DND-41 (cell line): Measurements from ENCODE around the gene WRNIP1.

Experiments used
- ATAC-seq: fragments of 200-7000 bp; cut with Tn5 transposase; 3 replicates; pipeline ENCODE4 v1.9.1; 2021; ENCODE audit warnings: low read depth; ENCODE audit not compliant: insufficient read depth
- DNase-seq: peaks from one replicate; pipeline ENCODE4 v3.0.0-alpha.2; 2020
- H2AFZ ChIP-seq: 2 replicates; pipeline ENCODE4 v1.6.0; 2012; ENCODE audit warnings: low read depth, low read length
- H3K27ac ChIP-seq: 2 replicates; pipeline ENCODE4 v1.5.1; 2012; ENCODE audit warnings: low read length, inconsistent platforms
- H3K27me3 ChIP-seq: fragments of 200-600 bp; sonication (generic); 2 replicates; pipeline ENCODE4 v1.6.0; 2012; ENCODE audit warnings: low read length, mild to moderate bottlenecking, inconsistent platforms; ENCODE audit not compliant: insufficient read depth, poor library complexity
- H3K36me3 ChIP-seq: 2 replicates; pipeline ENCODE4 v1.5.1; 2012; ENCODE audit warnings: low read length, inconsistent platforms; ENCODE audit not compliant: insufficient read depth
- H3K4me1 ChIP-seq: 2 replicates; pipeline ENCODE4 v1.5.1; 2012; ENCODE audit warnings: mild to moderate bottlenecking, low read length; ENCODE audit not compliant: insufficient read depth
- H3K4me2 ChIP-seq: 2 replicates; pipeline ENCODE4 v1.6.0; 2012; ENCODE audit warnings: mild to moderate bottlenecking, moderate library complexity, low read length, inconsistent platforms; ENCODE audit not compliant: insufficient read depth
- H3K4me3 ChIP-seq, 2 experiments: fragments of 200-600 bp in 1 of 2; shearing (Covaris generic) in 1 of 2; 2 replicates each; pipeline ENCODE4 v1.5.1; 2012 to 2016; ENCODE audit warnings: inconsistent platforms in 2 of 2, low read length in 2 of 2, mild to moderate bottlenecking in 2 of 2, low read depth in 1 of 2, moderate library complexity in 1 of 2
- H3K79me2 ChIP-seq: 2 replicates; pipeline ENCODE4 v1.6.0; 2012; ENCODE audit warnings: low read length, inconsistent platforms; ENCODE audit not compliant: insufficient read depth
- H3K9ac ChIP-seq: 2 replicates; pipeline ENCODE4 v1.6.0; 2012; ENCODE audit warnings: low read depth, mild to moderate bottlenecking, inconsistent platforms, low read length, moderate library complexity
- H3K9me3 ChIP-seq: 2 replicates; pipeline ENCODE4 v1.5.1; 2012; ENCODE audit warnings: low read length, moderate library complexity, mild to moderate bottlenecking, inconsistent platforms; ENCODE audit not compliant: insufficient read depth, severe bottlenecking
- H4K20me1 ChIP-seq: 2 replicates; pipeline ENCODE4 v1.6.0; 2012; ENCODE audit warnings: low read length; ENCODE audit not compliant: insufficient read depth
- EZH2 ChIP-seq: IDR thresholded peaks from 3 replicates; pipeline ENCODE4 v1.6.1; 2012; ENCODE audit warnings: borderline replicate concordance, low read depth, mild to moderate bottlenecking, moderate library complexity, low read length, inconsistent platforms; ENCODE audit not compliant: severe bottlenecking
- TF ChIP-seq, protein P1 (sequence below): IDR thresholded peaks from 2 replicates; pipeline ENCODE4 v1.5.1; 2012; ENCODE audit warnings: borderline replicate concordance, low read length, moderate library complexity, mild to moderate bottlenecking; ENCODE audit not compliant: poor library complexity, severe bottlenecking; ENCODE audit errors: extremely low read depth

Gene WRNIP1

DNA sequence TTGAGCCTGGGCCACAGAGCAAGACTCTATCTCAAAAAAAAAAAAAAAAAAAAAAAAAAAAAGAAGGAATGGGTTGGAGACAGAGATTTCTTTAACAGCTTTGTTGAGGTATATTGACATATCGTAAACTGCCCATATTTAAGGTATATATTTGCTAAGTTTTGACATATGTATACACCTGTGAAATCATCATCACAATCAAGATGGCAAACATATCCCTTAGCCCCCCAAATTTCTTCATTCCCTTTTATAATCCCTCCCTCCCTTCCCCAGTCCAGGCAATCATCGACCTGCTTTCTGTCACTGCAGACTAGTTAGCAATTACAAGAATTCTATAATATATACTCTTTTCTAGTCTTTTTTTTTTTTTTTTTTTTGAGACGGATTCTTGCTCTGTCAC, 47.5 kb downstream of the WRNIP1 start:
- peaks cover 10% of the 10 kb centered on the region for H3K9me3 ChIP-seq
- ATAC-seq, result no peak

DNA sequence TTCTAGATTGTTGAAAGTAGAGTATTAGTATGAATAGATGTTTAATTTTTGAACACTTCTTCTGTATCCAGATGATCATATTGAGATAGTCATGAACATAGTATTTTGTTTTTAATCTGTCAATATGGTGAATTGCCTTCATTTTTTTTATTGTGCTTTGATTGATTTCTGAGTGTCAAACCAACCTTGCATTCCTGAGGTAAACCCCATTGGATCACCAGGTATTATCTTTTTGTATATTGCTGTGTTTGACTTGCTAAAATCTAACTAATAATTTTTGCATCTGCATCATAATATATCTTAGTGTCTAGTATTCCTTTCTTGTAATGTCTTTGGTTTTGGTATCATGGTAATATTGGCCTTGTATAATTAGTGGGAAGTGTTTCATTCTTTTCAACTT, 51.0 kb downstream of the WRNIP1 start:
- no peak overlapping the region for H3K4me3 ChIP-seq
- H3K79me2 ChIP-seq, result no peaks in the 10 kb centered on the region
- H3K36me3 ChIP-seq, result no peaks in the 10 kb centered on the region
- peaks cover 29% of the 10 kb centered on the region for H3K4me1 ChIP-seq
- H2AFZ ChIP-seq, result no peak overlapping the region
- no peaks in the 10 kb centered on the region for H4K20me1 ChIP-seq
- ATAC-seq (no peak), DNase-seq (no peak)
- no peak overlapping the region for H3K9ac ChIP-seq
- no peak overlapping the region for H3K27ac ChIP-seq
- H3K4me2 ChIP-seq, result no peak overlapping the region
- H3K9me3 ChIP-seq, result peaks cover 10% of the 10 kb centered on the region
- TF ChIP-seq, protein P1, sequence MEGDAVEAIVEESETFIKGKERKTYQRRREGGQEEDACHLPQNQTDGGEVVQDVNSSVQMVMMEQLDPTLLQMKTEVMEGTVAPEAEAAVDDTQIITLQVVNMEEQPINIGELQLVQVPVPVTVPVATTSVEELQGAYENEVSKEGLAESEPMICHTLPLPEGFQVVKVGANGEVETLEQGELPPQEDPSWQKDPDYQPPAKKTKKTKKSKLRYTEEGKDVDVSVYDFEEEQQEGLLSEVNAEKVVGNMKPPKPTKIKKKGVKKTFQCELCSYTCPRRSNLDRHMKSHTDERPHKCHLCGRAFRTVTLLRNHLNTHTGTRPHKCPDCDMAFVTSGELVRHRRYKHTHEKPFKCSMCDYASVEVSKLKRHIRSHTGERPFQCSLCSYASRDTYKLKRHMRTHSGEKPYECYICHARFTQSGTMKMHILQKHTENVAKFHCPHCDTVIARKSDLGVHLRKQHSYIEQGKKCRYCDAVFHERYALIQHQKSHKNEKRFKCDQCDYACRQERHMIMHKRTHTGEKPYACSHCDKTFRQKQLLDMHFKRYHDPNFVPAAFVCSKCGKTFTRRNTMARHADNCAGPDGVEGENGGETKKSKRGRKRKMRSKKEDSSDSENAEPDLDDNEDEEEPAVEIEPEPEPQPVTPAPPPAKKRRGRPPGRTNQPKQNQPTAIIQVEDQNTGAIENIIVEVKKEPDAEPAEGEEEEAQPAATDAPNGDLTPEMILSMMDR, result no peak
- TF ChIP-seq EZH2, result no peak
- no peaks in the 10 kb centered on the region for H3K27me3 ChIP-seq

More for the DNA sequence above, 47.5 kb downstream of the WRNIP1 start:
- no peak for DNase-seq
- H3K4me3 ChIP-seq, result no peak overlapping the region
- no peaks in the 10 kb centered on the region for H3K36me3 ChIP-seq
- no peak overlapping the region for H2AFZ ChIP-seq
- H3K4me2 ChIP-seq, result no peak overlapping the region
- H3K4me1 ChIP-seq, result peaks cover 13% of the 10 kb centered on the region
- H3K79me2 ChIP-seq, result no peaks in the 10 kb centered on the region
- no peak overlapping the region for H3K9ac ChIP-seq
- H3K27ac ChIP-seq, result no peak overlapping the region
- TF ChIP-seq, protein P1, result no peak
- TF ChIP-seq EZH2, result no peak
- no peaks in the 10 kb centered on the region for H4K20me1 ChIP-seq
- no peaks in the 10 kb centered on the region for H3K27me3 ChIP-seq

DNA sequence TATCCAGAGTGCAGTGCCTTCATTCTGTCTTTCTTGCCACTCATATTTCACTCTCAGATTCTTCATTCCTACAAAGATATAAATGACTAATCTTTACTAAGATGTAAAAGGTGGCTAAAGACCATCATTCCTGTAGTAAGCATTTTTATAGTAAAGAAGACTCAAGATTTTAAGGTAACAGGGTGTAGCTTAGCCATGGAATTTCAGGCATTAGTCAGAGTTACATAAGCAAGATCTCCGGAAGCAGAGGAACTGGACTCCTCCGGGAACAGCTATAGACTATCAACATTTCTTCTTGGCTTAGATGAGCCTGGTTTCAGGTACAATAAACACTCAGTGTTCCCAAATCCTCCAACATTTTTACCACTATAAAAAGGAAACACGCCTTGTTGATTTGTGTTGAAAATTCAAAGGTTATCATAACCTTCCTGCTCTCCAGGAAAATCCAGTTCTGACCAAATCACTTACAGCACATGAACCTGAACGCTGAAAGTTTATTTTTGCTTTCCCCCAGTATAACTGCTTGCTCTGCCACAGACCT, 52.8 kb downstream of the WRNIP1 start:
- no peak overlapping the region for H2AFZ ChIP-seq
- ATAC-seq, result no peak
- H3K9ac ChIP-seq, result no peak overlapping the region
- peaks cover 10% of the 10 kb centered on the region for H3K9me3 ChIP-seq
- H4K20me1 ChIP-seq, result no peaks in the 10 kb centered on the region
- DNase-seq, result no peak
- no peaks in the 10 kb centered on the region for H3K27me3 ChIP-seq
- no peak overlapping the region for H3K4me2 ChIP-seq
- H3K27ac ChIP-seq, result no peak overlapping the region
- no peaks in the 10 kb centered on the region for H3K79me2 ChIP-seq
- TF ChIP-seq, protein P1, result no peak
- no peak for TF ChIP-seq EZH2
- peaks cover 38% of the 10 kb centered on the region for H3K4me1 ChIP-seq
- no peak overlapping the region for H3K4me3 ChIP-seq
- H3K36me3 ChIP-seq, result no peaks in the 10 kb centered on the region
